Measurements from ENCODE around the gene MRPL45.

MRPL45 gene

GRCh38 chr17:38349097-38349730, 52.2 kb downstream of the MRPL45 start:
- DNase-seq (ENCODE audit: low read depth in 3 of 3) = peak; percentile 71 to 84 (median 71)

GRCh38 chr17:38350035-38350434, 53.1 kb downstream of the MRPL45 start:
- no peak for DNase-seq (ENCODE audit: low read depth in 3 of 3)

GRCh38 chr17:38351412-38352222, 54.6 kb downstream of the MRPL45 start, which contains the start of gene SOCS7:
Gene SOCS7, plus strand, starts transcription at chr17:38351844. Its CDS starts 209 bp downstream, at chr17:38352053.
- DNase-seq (ENCODE audit: low read depth in 3 of 3) = peak; percentile 76 to 97 (median 84)

DNA sequence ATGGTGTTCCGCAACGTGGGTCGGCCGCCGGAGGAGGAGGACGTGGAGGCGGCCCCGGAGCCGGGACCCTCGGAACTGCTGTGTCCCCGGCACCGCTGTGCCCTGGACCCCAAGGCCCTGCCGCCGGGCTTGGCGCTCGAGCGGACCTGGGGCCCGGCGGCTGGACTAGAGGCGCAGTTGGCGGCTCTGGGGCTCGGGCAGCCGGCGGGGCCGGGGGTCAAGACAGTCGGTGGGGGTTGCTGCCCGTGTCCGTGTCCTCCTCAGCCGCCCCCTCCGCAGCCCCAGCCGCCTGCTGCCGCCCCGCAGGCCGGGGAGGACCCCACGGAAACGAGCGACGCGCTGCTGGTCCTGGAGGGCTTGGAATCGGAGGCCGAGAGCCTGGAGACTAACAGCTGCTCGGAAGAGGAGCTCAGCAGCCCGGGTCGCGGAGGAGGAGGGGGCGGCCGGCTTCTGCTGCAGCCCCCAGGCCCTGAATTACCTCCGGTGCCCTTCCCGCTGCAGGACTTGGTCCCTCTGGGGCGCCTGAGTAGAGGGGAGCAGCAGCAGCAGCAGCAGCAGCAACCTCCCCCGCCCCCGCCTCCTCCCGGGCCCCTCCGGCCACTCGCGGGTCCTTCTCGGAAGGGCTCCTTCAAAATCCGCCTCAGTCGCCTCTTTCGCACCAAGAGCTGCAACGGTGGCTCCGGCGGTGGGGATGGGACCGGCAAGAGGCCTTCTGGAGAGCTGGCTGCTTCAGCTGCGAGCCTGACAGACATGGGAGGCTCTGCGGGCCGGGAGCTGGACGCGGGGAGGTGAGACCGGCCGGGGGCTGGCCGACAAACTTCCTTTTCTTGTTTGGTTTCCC, 55.5 kb downstream of the MRPL45 start:
- peak in 1 of 3 donors; percentile 5 for DNase-seq (ENCODE audit: low read depth in 3 of 3)

DNA sequence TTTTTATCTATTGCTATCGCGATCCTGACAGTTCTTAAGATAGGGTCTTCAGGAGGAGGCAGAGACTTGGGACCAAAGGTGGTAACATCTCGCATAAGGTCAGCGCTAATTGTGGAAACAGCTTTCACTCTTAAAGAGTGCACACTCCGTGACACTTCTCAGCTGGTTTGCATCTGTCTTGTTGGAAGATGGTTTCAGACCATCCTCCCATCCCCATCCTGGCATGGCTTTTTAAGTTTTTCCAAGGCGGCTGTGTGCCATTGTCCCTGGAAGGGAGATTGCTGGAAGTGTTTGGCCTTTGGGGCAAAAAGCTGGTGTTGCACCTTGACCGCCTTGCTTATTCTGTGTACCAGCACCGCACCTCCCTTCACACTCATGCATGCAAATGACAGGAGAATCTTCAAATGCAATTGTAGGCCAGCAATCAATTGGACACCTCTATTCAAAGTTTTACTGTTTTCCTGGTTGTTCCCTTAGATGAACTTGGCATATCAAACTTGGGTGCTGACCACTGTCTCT, 56.2 kb downstream of the MRPL45 start:
- DNase-seq (ENCODE audit: low read depth in 3 of 3) = no peak

DNA sequence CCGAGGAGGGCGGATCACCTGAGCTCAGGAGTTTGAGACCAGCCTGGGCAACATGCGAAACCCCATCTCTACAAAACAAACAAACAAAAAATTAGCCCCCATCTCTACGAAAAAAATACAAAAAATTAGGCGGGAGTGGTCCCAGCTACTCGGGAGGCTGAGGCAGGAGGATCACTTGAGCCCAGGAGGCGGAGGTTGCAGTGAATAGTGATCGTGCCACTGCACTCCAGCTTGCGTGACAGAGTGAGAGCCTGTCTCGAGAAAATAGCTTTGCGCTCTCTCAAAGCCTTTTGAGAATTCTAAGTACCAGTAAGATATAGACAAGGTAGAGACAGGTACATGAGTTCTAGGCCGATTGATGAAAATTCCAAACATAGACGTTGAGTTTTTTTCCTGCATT, 56.7 kb downstream of the MRPL45 start:
- no peak for DNase-seq (ENCODE audit: low read depth in 3 of 3)

- DNase-seq (ENCODE audit: low read depth in 3 of 3) = no peak
Observed at GRCh38 chr17:38354466-38354865, 57.5 kb downstream of the MRPL45 start.

DNA sequence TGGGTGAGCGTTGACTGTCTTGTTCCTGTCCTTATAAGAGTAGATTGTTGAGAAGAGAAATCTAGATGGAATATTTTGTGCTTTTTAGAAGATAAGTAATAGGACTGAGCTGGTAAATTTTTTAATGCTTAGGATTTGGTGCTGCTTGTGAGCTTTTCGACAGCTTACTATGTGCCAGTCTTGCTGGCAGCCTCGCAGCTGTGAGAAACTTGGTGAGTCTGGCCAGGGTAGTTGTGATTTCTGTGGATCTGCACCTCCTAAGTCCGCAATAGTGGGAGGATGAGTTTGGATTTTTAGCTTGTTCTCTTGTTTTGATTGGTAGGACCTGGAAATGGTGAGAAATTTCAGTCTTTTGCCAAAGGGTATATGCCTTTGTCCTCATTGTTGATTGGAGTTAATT, 58.3 kb downstream of the MRPL45 start:
- no peak for DNase-seq (ENCODE audit: low read depth in 3 of 3)

DNA sequence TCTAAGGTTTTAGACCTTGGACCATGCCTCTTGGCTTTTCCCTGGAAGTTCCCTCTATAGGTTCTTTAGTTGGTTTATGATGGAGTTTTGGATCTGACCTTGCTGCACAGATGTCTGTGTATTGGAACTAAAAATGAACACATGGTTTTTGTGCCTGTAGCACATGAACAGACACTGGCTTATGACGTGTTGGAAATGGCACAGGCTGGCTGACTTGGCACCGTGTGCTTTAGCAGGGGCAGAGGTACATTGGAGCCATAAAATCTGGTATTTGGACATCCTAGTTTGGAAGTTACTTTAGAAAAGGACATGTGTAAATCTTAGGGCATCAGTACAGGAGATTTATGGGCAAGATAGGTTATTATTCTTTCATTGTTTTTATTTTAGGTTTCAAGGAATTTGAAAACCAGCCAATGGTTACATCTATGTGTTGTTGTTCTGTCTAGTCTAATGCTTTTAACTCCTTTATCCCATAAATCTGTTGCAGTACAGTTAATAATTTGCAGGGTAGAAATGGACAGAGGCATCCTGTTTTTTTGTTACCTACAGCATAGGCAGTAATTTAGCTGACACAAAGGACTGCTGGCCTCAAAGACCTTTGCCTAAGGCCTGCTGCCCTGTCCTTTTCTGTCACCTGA, 60.6 kb downstream of the MRPL45 start:
- DNase-seq (ENCODE audit: low read depth in 3 of 3) = no peak

- no peak for DNase-seq (ENCODE audit: low read depth in 3 of 3)
Observed at GRCh38 chr17:38358586-38359513, 61.9 kb downstream of the MRPL45 start.

DNA sequence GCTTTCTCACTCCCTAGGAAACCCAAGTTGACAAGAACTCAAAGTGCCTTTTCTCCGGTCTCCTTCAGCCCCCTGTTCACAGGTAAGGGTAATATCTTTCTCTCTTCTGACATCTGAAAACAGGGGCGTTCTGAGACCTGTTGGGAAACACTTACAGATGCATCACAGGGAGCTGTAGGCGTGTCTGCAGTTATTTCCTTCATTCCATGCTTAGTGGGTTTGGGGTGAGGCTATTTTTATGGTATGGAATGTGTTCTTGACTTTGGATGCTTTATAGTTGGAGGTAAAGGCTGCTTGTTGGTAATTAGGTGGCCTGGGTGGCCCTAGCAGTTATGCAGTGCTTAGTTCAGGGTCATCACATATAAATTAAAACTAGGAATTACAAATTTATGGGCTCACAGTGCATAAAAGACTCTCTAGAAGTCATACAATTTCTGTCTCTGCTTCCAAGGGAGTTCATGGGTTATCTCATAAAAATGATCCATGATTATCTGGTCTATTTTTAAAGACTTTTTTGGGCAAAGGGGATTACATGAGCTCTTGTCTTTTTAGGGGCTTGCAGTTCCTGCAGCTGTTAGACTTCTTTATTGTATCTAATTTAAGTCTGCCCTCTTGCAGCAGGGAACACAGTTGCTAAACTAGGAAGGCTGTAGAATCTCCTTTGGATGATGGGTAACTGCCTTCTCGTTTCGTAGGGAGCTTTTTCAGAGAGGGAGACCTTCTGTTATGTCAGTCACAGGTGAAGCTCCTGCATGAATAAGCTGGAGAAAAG, 64.9 kb downstream of the MRPL45 start:
- no peak for DNase-seq (ENCODE audit: low read depth in 3 of 3)

- DNase-seq (ENCODE audit: low read depth in 3 of 3) = no peak
Observed at GRCh38 chr17:38363016-38363415, 66.0 kb downstream of the MRPL45 start.

DNA sequence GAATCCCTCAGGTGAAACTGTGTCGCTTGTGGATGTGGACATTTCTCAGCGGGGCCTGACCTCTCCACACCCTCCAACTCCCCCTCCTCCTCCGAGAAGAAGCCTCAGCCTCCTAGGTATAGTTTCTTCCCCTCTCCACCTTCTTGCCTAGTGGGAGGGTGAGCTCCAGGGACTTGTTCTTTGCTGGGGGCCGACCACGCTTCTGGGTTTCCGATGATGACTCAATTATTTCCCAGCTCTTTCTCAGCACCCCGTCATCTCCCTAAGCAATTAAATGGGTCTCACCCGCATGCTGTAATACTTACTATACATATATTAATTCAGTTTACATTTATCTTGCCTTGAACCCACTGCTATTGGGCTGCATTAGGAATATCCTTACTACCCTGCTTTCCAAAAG, 67.8 kb downstream of the MRPL45 start:
- DNase-seq (ENCODE audit: low read depth in 3 of 3) = no peak

DNA sequence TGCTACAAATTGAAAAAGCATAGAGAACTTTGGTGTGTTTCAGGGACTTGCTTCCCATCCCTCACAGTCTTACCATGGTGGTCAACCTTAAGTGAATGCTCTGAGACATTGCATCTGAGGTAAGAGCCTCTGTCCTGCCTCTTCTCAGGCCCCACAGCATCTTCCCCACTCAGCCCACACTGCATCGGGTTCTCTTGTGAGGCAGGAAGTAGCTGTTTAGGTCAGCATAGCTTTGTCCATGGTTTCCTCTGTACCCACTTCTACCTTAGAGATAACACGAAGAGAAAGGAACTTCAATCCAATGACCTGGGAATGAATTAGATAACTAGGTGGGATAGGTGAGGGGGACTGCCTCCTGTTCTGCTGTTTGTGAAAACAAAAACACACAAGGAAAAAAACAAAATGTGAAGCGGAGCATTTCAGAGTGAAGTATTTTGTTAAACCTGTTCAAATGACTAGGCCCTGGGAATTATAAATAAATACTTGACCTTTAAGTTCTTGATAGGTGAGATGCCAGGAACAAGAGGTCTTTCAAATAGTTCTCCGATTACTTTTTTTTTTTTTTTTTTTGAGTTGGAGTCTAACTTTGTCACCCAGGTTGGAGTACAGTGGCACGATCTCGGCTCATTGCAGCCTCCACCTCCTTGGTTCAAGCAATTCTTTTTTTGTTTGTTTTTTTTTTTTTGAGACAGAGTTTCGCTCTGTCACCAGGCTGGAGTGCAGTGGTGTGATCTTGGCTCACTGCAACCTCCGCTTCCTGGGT, 72.3 kb downstream of the MRPL45 start:
- no peak for DNase-seq (ENCODE audit: low read depth in 3 of 3)

Measured in stimulated activated CD4-positive, alpha-beta T cell treated with anti-CD3 and anti-CD28 coated beads, TNF-alpha, amount 100 ng/mL, for 48 hours (primary cell).